Stimulated activated CD8-positive, alpha-beta memory T cell treated with anti-CD3 and anti-CD28 coated beads, Interleukin-4, amount 100 ng/mL, for 48 hours (primary cell): ENCODE measurements around the gene UBQLN4.
A peak's percentile ranks its signal among the peaks of the same experiment; 100 is the strongest.
"Not testable (repeated sequence)": the region's sequence is repeated elsewhere in the genome, so short reads cannot be mapped to it uniquely, and the experiment has no call there.

Experiments
- DNase-seq: peaks from one replicate; pipeline ENCODE4 v3.0.0-alpha.2; 2020

UBQLN4 gene

DNA sequence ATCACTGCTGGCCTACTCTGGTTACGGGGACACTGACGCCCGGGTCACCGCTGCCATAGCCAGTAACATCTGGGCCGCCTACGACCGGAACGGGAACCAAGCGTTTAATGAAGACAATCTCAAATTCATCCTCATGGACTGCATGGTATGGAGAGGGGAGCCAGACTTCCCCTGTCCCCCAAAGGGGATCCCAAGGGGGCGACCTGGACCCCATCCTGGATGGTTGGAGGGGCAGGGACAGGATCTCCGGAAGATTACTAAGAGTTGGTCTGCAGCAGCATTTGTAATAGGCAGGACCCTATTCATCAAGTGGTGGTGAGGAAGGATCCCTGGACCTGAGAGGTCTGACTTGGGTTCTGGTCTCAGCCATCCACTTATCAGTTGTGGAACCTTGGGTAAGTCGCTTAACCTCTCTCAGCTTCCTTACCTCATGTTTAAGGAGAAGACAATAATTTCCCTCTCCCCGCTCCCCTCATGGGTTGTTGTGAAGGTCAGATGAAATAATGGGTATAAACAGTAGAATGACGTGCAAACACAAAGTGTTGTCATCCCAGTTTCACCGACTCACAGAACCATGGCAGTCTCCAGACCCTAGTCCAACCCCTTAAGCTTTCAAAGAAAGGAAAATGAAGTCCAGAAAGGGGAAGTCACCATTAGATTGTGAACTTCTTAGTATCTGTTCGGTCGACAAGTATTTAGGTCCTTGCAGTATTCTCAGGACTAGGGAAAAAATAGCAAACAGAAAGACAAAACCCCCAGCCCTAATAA, 1.9 kb upstream of the UBQLN4 start:
- no peak for DNase-seq

DNA sequence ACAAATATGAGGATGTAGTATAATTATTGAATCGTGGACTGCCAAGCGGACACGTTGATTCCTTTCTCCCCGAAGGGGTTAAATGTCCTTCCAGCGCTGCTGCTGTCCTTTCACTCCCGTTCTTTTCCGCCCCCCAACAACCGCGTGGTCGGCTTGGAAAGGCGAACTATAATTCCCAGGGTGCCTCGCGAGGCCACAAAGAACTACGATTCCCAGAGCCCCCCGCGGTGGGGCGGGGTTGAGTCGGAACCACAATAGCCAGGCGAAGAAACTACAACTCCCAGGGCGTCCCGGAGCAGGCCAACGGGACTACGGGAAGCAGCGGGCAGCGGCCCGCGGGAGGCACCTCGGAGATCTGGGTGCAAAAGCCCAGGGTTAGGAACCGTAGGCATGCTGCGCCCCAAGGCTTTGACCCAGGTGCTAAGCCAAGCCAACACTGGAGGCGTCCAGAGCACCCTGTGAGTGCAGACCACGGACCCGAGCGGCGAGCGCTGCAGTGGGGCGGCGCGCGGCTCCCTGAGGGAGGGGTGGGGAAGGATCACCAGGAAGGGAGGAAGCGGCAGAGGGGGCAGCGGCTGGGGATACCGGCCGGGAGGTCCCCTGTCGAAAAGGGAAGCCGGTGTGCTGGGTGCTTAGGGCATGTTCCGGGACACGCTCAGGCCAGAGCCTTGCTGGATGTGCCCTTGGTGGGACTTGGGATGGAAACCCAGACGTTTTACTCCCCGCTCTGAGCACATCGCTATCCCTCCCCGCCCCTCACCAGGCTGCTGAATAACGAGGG, 1.1 kb upstream of the UBQLN4 start, which contains the start of gene LAMTOR2:
LAMTOR2 (plus strand) TSS at position 283 of the 781 bp plus-strand sequence; CDS start at position 391, 108 bp downstream.
- peak; percentile 98 for DNase-seq

DNA sequence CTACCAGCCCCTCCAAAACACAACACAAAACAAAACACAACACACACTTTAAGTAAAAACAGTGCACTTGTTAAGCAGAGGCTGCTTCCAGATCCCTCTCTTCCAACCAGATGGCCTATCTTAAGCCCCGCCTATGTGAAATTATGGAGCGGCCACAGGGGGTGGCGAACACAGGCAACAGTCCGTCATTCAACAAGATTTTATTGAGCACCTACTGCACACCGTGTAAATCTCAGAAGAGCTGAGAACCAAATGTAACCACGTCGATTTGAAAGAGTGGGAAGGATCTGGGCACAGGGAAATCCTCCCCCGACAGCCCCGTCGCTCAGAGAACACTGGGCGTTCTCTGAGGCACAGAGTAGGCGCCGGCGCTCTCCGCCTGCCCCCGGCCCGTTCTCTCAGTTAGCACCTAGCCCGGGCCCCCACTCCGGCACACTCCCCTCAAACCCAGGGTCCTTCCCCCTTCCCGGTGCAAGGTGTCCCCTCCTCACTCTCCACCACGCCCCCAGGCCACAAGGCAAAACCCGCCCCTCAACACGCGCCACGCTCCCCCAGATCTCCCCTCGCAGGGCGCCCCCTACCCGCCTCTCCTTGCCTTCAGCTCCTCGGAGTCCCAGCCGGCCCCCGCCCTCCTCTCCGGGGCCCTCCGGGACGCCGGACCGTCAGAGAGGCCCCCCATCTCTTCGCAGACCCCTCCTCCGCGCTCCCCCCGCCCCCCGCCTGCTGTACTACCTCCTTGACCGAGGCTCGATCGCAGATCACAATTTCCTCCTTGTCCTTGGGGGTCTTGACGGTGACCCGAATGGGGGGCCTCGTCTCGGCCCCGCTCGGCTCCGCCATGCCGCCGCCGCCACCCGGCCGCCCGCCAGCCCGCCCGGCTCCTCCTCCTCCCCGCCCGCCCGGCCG, 483 bp downstream of the UBQLN4 start:
- DNase-seq, result peak; percentile 83

DNA sequence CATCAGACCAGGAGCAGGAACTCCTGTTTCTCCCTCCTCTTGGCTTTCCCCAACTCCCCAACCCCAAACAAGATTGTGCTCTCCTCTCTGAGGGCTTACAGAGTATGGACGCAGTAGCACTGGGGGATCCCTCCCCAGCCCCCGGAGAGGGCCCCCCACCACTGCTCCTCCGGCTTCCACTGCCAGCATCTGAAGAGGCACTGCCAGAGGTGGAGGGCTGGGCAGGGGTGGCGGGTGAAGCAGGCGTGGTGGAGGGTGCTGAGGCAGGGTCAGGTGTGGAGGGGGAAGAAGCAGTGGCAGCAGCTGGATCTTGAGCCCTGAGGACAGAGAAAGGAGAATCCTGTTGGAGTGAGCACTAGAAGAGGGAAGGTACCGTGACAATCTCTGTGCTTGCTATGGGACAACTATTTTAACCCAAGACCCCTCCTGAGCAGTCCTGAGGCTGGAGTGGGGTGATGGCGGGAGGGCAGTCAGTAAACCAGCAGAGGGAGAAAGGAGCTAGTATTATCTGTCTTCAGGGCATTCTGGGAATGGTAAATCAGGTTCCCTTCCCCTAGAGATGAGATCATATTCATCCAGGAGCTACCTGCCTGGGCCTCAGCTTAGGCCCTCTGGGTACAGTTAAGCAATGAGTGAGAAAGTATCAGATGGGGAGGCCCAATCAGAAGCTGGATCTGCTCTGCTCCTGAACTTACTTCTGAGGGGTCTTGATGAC, 2.4 kb downstream of the UBQLN4 start:
- DNase-seq, result no peak

DNA sequence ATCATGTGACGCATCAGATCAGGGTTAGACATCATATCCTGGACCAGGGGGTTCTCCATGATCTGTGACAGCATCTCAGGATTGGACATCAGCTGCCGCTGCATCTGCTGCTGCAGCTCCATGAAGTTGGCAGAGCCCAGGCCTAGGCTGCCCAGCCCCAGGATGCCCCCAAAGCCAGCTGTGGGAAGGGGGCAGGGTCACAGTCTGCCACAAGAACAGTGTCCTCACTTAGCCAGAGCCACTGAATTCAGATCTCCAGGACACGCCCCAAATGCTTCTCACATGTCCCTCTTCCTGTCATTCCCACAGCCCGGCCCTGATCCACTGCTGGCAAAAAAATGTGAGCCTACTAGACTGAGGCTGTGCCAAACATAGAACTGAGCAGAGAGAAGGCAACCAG, 3.2 kb downstream of the UBQLN4 start:
- DNase-seq, result no peak

DNA sequence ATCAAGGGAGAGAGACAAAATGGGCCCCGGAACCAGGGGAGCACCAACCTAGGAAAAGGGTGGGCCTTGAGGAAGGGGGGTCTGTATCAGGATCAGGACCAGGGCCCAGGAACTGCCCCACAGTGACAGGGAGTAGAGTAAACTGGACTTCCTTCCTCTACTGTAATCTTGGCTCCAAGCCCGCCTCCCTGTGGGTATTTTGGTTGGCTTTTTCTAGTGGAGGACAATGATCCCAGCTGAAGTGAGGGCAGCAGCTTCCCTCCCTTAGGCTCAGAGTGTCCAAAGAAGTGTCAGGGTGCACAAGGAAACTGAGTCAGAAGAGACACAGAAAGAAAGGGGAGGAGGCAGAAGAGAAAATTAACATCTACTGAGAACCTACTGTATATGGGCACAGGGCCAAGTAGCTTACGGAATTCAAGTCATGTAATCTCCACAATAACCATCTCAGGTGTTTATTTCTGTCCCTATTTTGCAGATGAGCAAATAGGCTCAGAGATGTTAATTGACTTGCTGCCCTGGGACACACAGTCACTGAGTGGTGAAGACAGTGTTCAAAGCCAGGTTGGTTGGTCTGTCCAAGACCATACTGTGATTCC, 4.8 kb downstream of the UBQLN4 start:
- DNase-seq, result no peak

DNA sequence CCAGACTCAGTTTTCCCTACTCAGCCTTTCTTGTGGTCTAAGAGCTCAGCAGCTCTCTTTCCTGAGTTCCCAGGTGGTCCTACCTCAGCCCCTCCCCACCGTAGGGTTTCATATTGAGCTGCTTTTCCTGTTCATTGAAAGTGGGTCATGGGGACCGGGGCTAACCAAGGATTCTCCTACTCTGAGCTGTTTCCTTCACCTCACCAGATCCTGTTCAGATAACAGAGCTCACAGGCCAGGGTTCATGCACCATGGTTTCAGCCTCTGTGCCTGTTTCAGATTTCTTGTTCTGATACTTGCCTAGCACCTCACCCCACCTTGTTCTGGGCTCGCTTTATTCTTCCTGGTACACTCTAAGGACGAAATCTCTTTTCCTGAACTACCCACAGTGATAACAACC, 8.5 kb downstream of the UBQLN4 start:
- no peak for DNase-seq

DNA sequence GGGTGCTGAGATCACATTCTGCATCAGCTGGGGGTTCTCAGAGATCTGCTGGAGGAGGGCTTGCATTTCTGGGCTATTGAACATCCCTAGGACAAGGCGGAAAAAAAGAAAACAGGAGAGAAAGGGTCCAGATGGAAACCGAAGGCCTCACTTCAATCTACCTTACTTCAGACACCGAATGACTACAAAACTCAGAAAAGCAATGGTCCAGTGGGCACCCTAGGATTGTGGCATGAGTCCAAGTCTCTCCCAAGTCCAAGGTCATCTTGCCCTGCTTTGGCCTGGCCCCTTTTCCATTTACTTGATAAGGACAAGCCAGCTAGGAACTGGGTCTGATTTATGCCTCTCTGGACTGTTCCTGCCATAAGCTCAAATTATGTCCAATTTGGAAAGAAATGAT, 10.8 kb downstream of the UBQLN4 start:
- no peak for DNase-seq

DNA sequence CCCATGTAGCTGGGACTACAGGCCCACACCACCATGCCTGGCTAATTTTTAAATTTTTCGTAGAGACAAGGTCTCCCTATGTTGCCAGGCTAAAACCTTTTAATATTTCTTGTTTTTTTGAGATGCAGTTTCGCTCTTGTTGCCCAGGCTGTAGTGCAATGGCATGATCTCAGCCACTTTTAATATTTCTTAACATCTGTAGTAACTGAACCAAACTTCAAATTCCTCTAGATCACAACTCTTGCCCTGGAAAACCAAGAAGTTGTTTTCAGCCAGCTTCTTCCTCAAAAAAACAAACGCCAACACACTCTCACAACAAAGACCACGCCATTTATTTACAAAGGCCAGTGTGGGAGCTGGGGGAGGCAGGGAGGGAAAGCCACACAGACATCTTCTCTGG, 18.6 kb downstream of the UBQLN4 start:
- DNase-seq, result not testable (repeated sequence)

DNA sequence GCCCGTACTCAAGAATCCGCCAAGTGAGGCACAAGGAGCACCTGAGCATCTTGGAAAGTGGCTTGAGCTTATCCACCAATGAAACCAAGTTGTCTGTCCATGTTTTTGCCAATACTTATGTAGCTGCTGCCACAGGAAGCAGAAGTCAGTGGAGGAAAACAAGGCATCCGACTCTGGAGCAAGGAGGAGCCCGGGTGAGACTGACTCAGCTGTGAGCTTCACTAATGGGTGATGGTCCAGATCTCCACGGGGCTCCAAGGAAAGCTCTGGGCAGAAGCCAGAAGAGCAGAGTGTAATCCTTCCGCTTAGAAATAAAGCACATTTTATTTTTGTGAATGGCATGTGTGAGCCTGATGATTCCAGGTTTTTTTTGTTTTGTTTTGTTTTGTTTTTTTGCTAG, 20.6 kb downstream of the UBQLN4 start:
- DNase-seq, result no peak

DNA sequence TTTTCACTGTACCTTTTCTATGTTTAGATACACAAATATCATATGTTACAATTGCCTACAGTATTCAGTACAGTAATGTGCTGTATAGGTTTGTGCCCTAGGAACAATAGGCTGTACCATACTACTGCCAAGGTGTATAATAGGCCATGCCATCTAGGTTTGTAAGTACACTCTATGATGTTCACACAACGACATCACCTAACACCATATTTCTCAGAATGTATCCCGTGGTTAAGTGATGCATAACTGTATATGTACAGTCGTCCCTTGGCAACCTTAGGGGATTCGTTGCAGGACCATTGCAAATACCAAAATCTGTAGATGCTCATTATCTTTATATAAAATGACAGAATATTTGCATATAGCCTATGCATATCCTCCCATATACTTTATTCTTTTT, 27.0 kb downstream of the UBQLN4 start:
- DNase-seq, result no peak

DNA sequence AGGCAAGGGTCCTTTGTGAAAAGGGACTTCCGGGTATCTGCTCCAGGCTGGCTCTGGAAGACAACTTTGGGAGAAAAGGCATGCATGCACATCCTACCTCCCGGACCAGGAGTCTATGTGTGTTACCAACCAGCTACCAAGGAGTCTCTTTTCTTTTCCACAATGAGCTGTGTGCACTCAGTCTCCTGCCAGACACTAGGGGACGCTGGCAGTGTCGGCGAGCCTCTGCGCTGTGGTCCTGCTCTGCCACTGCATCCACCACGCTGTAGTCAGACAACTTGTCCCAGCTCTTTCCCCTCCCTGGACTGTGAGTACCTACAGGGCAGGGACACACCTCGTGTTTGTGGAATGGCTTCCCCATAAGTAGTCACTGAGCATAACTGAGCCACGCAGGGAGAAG, 27.7 kb downstream of the UBQLN4 start:
- DNase-seq, result peak; percentile 58

DNA sequence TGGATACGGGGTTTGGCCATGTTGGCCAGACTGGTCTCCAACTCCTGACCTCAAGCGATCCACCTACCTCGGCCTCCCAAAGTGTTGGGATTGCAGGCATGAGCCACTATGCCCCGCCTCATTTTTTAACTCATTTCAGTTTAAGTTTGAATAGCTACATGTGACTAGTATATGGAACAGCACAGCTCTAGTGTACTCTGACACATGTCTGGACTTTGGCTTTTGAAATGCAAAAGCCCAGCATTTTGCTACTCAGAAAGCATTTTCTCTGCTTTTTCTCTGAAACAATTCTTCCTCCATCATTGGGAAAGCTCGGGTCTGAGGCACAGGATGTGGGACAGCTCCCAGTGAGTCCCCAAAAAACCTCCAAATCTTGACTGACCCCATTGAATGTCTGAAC, 28.8 kb downstream of the UBQLN4 start:
- DNase-seq, result no peak

DNA sequence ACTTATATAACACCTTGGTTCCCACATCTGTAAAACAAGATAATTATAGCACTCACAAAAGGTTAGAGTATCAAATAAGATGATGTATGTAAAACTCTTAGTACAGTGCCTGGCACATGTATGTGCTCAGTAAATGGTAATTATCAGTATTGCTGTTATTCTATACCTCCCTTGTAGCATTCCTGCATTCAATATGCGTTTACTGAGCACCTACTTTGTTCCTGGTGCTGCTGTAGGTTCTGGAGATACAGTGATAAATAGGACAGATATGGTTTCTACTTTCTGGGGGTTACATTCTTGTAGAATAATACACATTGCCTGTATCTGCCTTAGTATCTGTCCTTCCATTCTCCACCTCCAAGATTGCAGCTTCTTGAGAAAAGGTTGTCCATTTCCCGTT, 31.6 kb downstream of the UBQLN4 start:
- DNase-seq, result no peak

DNA sequence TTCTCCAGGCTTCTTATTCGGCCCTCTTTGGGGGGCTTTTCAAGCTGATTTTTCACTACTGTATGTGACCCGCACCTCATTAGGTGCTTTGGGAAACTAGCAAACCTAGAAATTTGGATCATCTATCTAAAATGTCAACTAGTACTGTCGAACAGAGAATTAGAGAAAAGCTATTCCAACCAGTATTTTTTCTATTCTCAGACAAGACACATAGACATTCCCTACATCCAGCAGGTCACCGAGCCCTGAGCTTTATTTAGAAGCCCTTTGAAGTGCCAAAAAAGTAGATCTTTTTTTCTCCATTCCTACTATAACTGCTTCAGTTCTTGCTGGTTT, 32.5 kb downstream of the UBQLN4 start:
- DNase-seq, result no peak

DNA sequence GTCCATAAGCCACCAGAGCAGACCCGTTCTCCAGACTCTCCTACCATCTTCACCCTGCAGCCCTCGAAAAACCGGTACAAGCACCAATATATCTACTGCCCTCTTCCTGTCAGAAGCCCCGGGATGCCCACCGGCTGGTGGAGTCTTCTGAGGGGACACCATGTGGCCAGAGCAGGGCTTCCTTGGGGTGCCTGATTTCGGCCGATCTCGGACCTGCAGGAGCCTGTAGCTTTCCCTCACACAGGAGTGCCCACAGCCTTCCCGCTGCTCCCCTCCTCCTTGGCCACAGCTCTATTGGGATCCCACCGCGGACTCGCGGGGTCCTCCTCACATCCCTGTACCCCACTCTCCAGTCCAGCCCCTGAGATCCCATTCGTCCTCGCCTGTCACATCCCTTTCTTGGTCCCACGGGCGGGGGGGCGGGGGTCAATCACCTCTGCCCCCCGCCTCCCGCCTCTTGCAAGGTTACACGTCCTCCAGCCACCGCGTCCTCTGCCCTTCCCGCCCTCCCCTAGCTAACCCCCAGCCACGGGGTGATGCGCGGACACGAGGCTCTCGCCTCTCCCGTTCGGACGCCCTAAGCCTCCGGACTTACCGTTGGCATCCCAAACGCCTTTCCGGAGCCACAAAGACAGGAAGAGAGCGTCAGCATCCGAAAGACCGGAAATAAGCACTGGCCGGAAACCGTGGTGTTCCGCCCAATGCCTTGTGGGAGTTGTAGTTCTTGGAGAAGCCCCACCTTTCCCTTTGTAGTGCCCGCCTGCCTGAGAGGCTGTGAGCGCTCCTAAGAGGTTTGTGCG, 33.1 kb downstream of the UBQLN4 start, which contains the start of gene SSR2:
SSR2 (minus strand) TSS at position 659 of the 800 bp plus-strand sequence. CDS start 784 bp downstream, outside the sequence.
- peak; percentile 86 for DNase-seq

DNA sequence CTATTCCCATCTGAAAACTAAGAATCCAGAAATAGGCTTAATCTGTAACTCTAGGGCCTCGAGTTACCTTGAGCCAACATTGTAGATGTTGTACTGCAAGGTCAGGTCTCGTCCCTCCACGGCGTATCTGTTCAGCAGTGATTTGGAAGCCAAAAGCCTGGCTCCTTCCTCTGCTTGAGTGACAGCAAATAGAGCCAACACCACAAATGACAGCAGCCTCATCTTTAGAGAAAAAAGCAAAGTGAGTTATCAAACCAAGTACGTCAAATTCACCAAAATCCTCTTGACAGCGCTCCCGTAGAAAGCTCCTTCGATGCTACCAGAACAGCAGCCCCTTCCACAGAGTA, 33.7 kb downstream of the UBQLN4 start:
- DNase-seq, result no peak

DNA sequence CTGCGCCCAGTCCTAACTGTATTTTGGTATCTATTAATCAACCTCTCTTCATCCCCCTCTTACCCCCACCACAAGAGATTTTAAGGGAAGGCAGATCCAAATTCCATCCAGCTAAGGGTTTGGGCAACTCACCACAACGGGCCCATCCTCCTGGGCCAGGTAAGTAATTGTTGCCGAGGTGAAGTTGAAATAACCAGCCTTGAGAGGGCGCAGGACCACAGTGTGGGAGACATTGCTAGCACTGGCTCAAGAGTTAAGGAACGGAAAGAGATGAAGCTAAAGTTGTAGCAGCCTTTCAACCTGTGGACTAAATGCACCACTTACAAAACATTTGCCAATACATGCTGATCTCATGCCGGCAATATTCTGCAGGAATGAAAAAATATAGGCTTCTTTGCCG, 38.8 kb downstream of the UBQLN4 start:
- DNase-seq, result no peak

DNA sequence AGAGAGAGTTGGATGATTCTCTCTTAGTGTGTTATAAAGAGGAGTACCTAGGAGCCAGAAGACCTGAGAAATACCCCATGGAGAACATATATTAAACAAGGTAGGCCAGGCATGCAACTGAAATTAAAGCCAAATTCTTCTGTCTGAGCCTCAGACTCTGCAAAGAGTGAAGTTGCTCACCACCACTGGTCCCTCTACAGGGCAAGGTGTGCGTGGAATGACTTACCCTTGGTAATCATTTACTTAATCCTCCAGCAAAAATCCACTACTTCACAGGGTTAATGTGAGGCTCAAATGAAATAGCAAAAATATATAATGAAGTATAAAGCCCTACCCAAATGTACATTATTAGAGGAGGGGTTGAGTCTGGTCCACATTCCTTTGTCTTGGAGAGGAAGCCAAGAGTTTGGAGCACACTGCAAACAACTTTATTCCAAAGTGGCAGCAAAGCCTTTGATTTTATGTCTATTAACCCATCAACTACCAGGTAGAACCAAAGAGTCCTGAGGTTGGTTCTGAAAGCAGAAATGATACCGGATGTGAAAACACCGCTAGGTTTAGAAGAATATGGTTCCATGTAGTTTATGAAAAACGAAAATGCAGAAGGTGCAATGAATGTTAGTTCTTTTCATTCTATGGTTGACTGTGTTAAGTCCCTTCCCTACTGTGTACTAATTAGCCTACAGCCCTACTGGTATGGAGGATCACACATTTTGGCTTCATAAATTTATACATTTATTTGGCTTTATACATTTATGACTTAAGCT, 41.4 kb downstream of the UBQLN4 start:
- no peak for DNase-seq

DNA sequence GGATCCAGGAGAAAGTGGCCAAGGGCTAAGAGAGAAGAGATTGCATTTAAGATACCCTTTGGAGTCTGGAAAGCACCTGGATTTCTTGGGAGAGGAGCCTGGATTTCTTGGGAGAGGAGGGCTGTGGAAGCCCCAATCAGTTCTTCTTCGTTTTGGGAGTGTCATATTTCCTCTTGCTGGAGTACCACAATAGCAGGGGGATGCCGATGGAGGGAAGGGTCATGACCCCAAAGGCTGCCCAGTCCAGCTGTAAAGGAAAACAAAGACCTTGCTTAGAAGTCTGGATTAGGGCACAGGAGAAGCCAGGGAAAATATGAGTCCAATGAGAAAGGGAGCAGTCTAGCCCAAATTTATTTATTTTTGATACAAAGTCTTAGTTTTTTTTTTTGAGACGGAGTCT, 44.2 kb downstream of the UBQLN4 start:
- DNase-seq, result no peak
